Renal cortex interstitium (tissue), 11 donors: ENCODE results near the gene NFIC. TPM values are rescaled to one million over a fixed set of nuclear protein-coding genes. Genes with fewer than 3 reads are reported as not detected.

Experiments
- DNase-seq, 11 donors: peaks; one replicate each; pipeline ENCODE4 v3.0.0-alpha.2; 2013; ENCODE audit warnings: low read depth in 9 of 11, low spot score in 4 of 11; ENCODE audit errors: extremely low read depth in 1 of 11
- polyA plus RNA-seq, 3 donors: library from polyadenylated mRNA; unstranded; fragments of 120-200 nt; gene quantifications; one replicate each; pipeline ENCODE4 v1.2.1, GENCODE V29; 2013; ENCODE audit not compliant: insufficient read length in 3 of 3

The NFIC gene
- polyA plus RNA-seq, 3 donors, result 19.6 to 30.0 (median 28.3) TPM

- DNase-seq, result no peak
Observed at GRCh38 chr19:3454656-3455392, 88.4 kb downstream of the NFIC start.

DNA sequence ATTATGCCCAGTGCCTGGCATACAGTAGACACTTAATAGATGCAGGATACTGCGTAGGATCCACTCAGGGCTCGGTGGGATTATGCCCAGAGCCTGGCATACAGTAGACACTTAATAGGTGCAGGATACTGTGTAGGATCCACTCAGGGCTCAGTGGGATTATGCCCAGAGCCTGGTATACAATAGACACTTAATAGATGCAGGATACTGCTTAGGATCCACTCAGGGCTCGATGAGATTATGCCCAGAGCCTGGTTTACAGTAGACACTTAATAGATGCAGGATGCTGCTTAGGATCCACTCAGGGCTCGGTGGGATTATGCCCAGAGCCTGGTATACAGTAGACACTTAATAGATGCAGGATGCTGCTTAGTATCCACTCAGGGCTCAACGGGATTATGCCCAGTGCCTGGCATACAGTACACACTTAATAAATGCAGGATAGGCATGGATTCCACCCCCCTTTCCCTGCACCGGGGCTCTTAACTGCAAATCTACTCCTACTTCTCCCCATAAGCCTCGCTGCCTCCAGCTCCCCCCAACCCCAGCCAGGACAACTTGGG lies 89.1 kb downstream of the NFIC start:
- DNase-seq, result no peak

GRCh38 chr19:3455960-3456601 lies 89.7 kb downstream of the NFIC start:
- no peak for DNase-seq

GRCh38 chr19:3456925-3457527 lies 90.6 kb downstream of the NFIC start:
- DNase-seq, result no peak

- no peak for DNase-seq
Observed at GRCh38 chr19:3457528-3458228, 91.3 kb downstream of the NFIC start.

DNA sequence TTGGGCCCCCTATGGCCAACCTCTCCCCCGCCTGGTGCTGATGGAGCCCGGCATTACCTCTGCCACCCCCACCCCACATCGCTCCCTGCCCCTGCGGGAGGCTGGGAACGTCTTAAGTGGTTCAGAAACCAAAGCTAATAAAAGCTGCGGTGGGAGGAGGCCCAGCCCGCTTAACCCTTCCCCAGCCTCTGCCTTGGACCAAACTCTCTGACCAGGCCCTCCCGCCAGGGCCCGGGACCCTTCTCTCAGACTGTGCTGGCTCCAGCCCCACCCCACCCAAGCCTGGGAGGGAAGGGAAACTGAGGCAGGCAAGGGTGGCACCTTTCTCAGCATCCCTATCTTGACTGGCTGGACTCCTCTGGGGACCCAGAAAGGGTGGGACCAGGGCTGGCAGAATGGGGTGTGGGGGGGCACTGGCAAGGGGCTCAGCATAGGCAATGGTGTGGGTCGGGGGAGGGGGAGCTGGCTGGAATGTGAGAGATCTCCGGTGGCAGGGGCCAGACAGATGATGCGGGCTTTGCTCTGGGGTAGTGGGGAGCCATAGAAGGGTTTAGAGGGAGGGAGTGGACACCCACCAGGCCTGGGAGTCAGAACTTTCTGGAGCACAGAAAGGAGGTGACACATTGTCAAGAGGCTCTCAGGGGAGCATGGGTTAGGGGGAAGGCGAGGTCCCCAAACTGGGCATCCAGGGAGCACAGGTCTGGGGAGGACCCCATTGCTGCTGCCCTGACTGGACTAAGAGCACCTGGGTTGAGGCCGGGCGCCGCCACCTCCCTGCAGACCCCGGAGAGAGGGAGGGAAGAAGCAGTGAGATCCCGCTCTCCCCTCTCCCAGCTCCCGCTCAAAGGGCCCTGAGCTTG lies 92.1 kb downstream of the NFIC start:
- no peak for DNase-seq

DNA sequence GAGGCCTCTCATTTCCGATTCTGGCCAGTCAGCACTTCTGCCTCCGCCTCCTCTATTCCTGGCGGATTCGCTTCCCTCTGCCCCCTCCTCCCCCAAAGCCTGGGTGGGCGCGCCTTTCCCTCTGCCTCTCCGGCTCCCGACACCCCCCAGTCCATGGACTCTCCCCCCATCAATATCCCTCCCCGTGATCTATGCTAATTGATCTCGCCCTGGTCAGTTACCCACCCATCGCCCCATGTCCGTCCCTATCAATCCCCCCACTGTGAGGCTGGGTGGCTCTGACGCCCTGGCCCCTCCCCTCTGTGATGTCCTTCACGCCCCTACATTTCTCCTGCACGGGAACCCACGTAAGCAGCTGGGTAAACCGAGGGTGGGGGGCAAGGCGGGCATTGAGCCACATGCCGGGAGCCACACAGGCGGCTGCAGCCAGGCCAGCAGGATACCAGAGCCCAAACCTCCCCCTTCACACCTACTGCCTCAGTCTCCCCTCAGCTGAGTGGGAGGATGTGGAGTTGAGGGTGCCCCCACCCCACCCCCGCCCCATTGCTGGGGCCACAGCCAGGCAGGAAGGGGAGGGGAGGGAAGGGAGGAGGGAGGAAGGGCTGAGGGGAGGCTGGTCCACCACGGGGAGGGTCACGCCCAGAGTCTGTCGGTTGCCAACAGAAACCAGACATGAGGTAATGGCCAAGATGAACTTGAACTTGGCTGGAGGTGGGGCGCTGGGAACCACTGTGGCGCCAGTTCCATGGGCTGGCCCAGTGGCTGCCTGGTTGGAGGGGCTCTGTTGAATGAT lies 92.9 kb downstream of the NFIC start:
- peak in 10 of 11 donors; percentile 70 to 89 (median 79) for DNase-seq

DNA sequence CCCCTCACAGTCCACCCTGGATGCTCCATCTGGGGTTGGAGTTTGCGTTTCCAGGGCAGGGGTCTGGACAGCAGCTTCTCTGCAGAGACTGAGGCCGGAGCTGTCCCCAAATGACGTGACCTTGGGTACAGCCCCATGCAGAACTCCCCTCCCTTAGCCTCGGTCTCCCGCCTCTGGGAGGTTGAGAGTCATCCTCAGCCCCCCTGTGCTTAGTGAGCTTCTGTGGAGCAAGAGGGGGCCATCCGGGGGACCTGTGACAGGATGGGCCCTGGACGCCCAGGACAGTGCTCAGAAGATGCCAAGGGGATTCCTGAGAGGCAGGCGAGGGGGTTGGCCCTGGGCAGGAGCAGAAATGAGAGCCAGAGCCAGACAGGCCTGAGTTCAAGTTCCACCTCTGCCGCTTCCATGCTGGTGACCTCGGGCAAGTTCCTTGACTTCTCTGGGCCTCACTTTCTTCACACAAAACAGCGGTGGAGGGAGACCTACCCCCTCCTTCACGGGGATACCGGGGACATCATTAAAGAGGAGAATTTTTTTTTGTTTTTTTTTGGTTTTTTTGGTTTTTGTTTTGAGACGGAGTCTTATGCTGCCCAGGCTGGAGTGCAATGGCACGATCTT lies 93.7 kb downstream of the NFIC start:
- no peak for DNase-seq

GRCh38 chr19:3462991-3463713 lies 96.8 kb downstream of the NFIC start:
- no peak for DNase-seq

DNA sequence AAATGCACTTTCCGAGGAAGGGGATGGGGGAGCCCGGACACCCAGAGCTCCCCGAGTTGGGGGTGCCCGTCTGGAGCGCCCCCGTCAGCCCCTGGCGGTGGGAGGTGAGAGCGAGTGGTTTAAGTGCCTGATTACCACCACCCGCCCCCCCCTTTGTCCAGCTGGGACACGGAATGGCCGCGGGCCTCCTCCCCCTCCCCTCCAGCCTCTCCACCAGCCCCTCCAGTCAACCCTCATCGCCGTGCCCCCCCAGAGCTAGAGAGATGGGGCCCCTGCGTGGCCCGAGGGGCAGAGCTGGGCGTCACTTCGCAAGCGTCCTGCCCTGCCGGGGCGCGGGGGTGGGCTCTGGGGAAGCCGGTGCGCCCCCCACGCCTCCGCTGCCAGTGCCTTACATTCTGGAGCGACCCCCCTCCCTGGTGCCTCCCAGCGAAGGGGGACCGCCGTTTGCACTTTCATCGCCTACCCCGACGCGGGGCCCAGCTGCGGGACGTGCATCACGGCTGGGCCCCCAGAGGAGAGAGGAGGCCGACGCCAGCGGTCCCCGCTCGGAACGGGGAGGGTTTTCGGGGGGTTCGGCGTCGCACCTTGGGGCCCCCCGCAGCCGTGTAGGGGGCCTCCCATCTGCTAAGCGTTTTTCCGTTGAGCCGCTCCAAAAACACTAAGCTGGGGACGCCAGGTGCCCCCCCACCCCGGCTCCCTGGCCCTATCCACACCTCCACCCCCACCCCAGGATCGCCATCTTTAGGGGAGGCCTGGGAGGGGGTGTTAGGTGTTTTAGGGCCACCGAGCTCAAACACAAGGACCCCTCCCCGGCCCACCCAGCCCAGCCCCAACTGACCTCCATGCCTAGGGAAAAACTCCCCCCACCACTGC lies 97.6 kb downstream of the NFIC start:
- no peak for DNase-seq

DNA sequence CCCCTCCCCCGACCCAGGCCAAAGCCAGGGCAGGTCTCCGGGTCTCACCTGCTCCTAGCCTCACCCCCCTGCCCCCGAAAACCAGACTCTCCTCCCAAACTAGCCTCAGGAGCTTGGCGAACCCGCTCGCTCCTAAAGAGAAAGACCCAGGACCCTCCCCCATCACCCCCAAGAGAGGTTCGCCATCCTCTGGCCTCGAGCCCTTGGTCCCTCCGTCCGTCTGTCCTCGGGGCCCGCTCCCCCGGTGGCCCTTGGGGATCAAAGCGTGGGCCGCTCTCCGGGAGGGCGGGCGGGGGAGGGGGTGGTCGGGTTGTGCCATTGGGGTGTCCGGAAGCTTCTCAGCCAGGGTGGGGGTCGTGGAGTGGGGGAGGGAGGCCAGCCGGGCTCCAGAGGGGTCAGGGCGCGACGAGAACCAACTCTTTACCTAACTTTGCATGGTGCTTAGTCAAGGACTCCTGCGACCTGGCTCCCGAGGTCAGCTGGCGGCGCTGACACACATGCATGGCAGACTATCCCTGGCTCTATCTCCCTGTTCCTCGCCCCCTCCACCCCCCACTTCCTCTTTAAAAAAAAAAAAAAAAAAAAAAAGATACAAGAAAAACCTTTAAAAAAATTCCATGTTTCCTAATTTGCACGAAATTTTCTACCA lies 98.3 kb downstream of the NFIC start:
- no peak for DNase-seq

GRCh38 chr19:3465552-3465951 lies 99.2 kb downstream of the NFIC start:
- DNase-seq, result no peak

- DNase-seq, result no peak
Observed at GRCh38 chr19:3466635-3467034, 100.3 kb downstream of the NFIC start.

- DNase-seq, result no peak
Observed at GRCh38 chr19:3467437-3468198, 101.2 kb downstream of the NFIC start.

DNA sequence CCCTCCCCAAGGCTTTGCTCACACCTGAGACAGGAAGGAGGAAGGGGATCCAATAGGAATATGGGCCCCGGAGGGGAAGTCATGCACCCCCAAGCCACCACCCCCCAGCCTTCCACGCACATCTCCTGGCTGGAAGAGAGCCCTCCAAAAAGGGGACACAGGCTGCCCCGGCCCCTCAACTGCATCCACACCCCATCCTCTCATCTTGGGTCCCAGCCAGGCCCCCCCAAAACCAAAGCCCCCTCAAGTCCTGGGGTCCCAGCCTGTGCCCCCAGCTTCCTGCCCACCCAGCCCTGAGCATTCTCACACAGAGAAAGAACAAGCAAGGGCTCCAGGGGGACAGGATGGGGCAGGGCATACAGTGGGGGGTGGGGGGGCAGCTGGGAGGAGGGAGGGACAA lies 101.8 kb downstream of the NFIC start:
- DNase-seq, result no peak
